Hematopoietic multipotent progenitor cell (in vitro differentiated cells): Measurements from ENCODE around the gene TMEM225B. TPM values are rescaled to one million over a fixed set of nuclear protein-coding genes. Genes with fewer than 3 reads are reported as not detected.
A peak's percentile ranks its signal among the peaks of the same experiment; 100 is the strongest.
"Not testable (repeated sequence)": the region's sequence is repeated elsewhere in the genome, so short reads cannot be mapped to it uniquely, and the experiment has no call there.

ENCODE experiments used
- DNase-seq, 3 donors: peaks; one replicate each; pipeline ENCODE4 v3.0.0-alpha.2; 2011 to 2015; ENCODE audit warnings: low read depth in 2 of 3, low spot score in 2 of 3
- total RNA-seq: library from RNA; depleted of rRNA; stranded (reverse); fragments of >200 nt; gene quantifications from one replicate; pipeline ENCODE4 v1.2.3, GENCODE V29; 2012

Gene TMEM225B
- total RNA-seq, 1 donor, result 0.54 TPM

DNA sequence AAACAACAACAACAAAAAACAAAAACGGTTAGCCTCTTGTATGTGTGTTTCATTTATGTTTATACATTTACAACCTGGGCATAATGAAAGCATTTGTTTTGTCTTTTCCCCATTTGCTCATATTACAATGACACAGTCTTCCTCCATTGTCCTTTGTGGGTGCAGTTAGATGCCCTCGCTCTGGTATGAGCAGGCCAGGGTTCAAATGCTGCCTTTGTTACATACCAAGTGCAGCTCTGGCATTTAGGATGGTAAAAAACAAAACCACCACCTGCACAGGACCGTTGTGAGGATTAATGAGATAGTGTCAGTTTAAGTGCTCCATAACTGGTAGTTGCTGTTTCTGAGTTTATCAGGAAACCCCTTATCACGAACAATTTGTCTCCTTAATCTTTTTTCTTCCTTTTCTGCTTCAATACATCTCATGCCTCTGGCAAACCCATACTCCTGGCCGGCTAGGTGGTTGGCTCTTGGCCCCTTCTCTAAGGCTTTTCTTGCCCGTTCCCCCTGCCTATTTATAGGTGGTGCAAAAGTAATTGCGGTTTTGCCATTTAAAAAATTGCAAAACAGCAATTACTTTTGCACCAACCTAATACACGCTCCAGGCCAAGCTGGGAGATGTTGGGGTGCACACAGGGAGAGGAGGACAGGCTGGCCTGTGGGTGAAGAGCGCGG lies 18.6 kb upstream of the TMEM225B start:
- DNase-seq, result peak in 1 of 3 donors; percentile 18

DNA sequence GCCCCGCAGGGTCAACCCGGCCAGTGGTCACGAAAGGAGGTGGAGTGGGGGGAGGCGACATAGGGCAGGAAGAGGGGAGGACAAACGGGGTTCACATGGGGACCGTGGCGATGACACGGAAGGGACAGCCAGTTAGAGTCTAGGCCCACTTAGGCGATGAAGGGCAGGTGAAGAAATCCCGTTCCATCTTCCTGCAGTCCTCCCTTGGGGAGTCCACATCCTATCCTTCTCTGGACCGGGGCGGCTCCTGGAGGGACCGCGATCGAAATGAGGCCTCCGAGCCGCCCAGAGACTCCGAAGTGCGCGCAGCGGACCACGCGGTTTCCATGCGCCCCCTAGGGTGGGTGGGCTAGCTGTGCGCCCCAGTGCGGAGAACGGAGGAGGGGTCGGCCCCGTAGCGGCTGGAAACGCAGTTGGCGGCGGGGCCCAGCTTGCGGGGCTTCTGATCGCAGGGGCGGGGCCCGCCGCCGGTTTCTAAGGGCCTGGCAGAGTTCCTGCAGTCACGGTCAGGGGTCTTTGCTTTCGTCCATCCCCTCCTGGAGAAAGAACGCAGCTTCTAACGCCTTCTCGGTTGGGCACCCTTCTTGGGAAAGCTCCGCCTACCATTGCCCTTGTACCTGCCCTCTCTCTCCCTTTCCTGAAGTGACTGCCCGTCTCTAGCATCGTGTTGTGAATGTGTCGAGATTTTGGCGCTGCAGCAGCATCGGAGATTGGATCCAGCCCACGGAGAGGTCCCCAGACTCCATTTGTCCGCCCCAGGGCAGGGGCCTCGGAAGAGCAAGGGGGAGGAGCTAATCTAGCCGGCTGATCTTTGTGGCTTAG lies 17.9 kb upstream of the TMEM225B start:
- DNase-seq, result peak in 2 of 3 donors; percentile 70 to 71

DNA sequence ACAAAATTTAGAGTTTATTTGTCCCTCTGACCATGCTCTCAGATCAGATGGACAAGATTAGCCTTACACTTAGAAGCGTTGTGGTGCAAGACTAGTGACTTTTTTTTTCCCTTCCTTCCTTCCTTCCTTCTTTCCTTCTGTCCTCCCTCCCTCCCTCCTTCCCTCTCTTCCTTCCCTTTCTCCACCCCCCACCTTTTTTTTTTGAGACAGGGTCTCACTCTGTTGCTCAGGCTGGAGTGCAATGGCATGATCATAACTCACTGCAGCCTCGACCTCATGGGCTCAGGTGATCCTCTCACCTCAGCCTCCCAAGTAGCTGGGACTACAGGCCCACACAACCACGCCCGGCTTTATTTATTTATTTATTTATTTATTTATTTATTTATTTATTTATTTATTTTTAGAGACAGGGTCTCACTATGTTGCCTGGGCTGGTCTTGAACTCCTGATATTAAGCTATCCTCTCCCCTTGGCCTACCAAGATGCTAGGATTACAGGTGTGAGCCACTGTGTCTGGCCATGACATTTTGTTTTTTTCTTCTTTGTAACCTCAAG lies 17.2 kb upstream of the TMEM225B start:
- DNase-seq, result not testable (repeated sequence)

DNA sequence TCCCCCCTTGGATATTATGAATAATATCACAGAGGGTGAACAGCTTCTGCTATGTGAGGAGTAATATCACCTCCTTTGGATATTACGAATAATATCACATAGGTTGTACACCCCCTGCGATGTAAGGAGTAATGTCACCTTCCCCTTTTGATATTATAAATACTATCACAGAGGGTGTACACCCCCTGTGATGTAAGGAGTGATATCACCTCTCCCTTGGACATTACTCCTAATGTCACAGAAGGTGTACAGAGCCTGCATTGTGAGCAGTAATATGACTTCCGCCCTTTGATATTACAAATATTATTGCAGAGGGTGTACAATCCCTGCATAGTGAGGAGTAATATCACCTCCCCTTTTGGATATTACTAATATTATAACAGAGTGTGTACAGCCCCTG lies 9.2 kb upstream of the TMEM225B start:
- DNase-seq, result no peak

DNA sequence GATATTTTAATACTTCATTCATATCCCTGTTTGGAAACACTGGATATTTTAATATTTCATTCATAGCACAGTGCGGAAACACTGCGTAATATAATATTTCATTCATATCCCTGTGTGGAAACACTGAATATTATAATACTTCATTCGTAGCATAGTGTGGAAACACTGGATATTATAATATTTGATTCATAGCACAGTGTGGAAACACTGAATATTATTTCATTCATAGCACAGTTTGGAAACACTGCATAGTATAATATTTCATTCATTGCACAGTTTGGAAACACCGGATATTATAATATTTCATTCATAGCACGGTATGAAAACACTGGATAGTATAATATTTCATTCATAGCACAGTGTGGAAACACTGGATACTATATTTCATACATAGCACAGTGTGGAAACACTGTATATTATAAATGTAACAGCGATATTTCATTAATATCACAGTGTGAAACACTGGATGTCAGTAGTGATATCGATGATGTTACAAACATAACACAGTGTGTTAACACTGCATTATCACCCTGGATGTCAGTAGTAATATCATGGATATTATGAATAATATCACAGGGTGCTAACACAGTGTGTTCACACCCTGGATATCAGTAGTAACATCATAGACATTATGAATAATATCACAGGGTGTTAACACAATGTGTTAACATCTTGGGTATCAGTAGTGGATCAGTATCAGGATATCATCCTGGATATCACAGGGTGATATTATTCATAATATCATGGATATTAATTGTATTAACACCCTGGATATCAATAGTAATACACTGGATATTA lies 2.9 kb upstream of the TMEM225B start:
- no peak for DNase-seq

DNA sequence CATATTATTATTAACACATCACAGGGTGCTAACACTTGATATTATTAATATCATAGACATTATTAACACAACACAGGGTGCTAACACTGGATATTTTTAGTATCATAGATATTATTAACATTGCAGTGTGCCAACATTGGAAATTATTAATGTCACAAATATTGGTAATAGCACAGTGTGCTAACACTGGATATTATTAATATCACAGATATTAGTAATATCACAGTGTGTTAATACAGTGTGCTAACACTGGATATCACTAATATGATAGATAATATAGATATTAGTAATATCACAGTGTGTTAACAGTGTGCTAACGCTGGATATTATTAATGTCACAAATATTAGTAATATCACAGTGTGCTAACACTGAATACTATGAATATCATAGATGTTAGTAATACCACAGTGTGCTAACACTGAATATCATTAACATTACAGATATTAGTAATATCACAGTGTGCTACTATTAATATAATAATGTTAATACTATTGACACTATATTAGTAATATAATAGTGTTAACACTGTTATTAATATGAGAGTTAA lies 1.6 kb upstream of the TMEM225B start:
- no peak for DNase-seq

DNA sequence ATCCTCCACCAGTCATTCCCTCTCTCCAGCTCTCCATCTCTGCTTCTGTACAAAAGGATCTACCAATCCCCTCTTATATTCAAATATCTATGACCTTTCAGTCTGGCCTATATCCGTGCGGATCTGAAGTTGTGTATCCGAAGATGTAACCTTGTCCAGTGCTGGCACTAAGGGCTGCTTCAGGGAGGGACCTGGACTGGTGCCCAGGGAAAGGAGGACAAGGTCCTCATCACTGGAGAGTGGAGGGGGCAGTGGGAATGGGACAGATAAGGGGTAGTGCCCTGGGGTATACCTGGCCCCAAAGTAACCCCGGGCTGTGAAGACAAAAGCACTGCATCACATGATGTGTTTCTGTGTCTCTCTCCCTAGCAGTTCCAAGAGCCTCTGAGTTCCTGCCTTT lies 1.8 kb downstream of the TMEM225B start:
- no peak for DNase-seq

DNA sequence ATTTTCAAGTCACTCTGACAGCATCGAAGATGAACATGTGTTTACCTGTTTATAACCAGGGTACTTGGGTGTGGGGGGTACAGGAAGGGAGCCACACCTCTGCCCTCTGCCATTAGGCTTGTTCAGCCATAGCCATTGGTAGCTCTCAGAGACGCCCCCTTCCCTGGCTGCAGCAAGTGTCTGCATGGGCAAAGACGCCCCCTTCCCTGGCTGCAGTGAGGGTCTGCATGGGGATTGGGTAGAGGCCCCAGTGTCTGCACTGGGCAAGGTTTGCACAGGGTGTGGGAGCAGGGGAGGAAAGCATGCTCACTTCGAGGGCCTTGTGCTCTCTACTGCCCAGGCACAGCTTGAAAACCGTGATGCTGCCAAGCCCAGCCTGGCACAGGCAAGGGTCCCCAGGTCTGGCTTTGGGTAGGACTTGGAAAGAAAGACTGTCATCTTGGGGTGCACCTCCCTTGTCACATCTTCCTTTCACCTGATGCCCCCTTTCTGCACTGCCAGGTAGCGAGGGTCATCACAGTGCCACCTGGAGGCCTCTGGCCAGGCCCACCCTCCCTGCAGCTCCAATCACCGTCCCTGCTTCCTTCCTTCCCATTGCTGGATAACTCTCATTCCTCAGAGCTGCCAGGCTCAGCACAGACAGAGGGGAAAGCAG lies 3.7 kb downstream of the TMEM225B start:
- no peak for DNase-seq

DNA sequence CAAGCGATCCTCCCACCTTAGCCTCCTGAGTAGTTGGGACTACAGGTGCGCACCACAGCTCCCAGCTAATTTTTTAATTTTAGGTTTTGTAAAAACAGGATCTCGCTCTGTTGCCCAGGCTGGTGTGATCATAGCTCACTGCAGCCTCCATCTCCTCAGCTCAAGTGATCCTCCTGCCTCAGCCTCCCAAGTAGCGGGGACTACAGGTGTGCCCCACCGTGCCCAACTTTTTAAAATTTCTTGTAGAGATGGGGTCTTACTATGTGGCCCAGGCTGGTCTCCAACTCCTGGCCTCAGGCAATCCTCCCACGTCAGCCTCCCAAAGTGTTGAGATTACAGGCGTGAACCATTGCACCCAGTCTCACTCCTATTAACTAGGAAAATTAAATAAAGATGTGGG lies 7.5 kb downstream of the TMEM225B start:
- no peak for DNase-seq

DNA sequence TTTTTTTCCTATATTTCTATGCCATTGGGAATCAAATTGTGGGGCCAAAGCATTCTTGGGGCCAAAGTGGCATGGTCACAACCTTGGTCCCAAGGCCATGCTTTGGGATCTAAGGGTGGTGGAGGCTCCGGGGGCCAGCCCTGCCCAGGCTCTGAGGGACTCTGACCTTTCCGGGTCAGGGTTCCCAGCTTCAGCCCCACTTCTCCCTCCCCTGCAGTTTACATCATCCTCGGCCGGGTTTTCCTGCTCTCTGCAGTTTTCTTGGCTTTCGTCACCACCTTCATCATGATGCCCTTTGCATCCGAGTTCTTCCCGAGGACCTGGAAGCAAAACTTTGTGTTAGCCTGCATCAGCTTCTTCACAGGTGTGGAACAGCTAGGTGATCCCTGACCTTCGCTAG lies 8.5 kb downstream of the TMEM225B start:
- no peak for DNase-seq

DNA sequence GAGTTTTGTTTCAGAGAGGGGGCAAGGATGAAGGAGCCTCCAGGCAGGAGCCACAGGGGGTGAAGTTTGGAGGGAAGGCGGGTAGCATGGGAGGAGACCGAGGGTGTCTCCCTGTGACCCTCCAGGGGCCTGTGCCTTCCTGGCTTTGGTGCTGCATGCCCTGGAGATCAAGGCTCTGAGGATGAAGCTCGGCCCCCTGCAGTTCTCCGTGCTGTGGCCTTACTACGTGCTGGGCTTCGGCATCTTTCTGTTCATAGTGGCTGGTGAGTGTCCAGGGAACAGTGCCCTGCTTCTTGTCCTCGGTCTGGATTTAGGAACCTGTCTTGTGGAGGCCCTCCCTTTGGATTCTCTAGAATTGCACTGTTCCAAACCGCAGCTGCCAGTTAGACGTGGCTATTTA lies 9.5 kb downstream of the TMEM225B start:
- DNase-seq, result no peak

DNA sequence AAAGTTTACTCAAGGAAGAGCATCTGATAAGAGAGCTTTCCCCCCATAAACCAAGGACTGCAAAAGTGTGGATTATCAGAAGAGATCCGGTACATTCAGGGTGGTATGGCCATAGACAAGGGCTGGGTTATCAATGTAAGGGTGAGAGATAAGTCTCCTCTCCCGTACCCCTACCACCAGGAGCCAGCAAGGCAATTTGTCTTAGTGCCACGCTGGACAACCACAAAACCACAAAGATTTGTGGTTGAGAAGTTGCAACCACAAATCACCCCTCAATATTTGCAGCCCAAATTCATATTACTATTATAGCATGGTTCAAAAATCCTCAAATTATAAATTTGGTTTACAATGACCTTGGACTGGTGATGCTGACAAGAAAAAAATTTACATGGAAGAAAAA lies 16.4 kb downstream of the TMEM225B start:
- DNase-seq, result no peak

DNA sequence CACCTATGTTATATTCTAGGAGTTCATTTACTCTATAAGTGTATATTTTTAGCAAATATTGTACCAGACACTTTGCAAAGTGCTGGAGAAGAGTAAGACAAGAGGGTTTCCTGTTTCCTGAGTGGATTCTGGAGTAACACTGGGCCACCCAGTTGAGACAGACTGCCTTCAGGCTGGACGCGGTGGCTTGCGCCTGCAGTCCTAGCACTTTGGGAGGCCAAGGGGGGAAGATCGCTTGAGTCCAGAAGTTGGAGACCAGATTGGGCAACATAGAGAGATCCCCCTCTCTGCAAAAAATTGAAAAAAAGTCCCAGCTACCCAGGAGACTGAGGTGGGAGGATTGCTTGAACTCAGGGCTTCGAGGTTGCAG lies 17.9 kb downstream of the TMEM225B start:
- no peak for DNase-seq

DNA sequence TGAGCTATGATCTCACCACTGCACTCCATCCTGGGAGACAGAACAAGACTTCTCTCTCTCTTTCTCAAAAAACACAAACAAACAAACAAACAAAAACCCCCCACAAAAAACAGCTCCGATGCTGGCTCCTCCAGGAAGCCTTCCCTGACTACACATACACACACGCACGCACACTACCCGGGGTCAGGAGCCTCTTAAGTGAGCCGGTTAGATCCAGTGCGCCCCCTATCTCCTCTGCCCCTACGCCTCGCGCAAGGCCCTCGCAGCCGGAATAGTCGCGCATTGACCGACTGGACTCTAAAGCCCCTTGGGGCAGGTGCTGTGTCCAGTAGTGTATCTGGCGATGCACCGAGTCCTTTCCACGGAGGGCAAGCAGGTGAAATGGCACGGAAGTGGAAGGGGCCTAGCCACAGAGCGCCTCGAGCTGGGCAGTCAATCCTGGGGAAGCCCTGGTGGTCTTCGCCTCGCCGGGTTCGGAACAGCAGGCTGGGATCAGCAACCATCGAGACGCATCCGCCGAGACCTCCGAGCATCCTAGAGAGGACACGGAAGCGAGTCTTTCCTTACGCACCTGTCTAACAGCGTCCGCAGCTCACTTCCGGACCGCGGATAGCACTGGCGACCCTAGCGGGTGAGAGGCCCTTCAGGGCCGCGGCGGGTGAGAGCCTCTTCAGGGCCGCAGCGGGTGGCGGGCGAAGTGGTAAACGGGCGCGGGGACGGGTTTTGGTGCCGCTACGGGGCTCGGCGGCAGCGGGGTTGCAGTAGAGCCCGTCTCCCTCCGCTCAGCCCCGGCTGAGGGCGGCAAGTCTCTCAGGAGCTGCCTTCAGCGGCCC lies 18.5 kb downstream of the TMEM225B start, which contains the start of gene ZSCAN25:
Gene ZSCAN25, plus strand, starts transcription at position 588 of the 833 bp plus-strand sequence. CDS start 2,661 bp downstream, outside the sequence.
- peak; percentile 72 to 94 (median 89) for DNase-seq

DNA sequence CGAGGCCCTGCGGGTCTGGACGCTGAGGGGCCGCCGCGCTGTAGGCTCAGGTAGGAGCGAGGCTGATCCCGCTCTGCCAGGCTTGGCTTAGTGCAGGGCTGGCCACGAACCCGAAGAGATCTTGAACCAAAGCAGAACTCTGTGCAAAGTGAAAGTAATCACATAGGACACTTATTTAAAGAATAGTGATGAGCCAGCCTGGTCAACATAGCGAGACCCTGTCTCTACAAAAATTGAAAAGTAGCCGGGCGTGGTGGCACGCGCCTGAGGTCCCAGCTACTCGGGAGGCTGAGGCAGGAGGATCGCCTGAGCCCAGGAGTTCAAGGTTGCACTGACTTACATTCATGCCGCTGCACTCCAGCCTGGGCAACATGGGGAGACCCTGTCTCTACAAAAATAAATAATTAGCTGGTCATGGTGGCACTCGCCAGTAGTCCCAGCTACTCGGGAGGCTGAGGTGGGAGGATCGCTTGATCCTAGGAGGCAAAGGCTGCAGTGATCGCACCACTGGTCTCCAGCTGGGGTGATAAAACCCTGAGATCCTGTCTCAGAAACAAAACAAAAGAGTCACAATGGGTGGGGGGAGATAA lies 19.2 kb downstream of the TMEM225B start:
- no peak for DNase-seq

DNA sequence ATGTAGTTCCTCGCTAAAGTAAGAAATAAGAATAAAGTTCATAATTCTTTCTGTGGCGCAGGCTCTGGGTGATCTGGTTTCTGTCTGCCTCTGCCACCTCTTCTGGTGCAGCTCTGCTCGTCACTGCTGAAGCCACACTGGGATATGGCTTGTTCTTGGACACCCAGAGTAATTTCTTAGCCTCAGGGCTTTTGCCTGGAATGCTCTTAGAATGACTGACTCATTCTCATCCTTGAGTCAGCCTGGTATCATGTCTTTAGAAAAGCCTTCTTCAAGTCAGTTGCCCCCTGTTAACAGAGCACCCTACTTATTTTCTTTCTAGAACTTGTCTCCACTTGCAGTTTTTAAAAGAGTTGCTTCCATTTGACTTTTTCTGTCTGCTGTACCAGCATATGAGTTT lies 20.7 kb downstream of the TMEM225B start:
- DNase-seq, result no peak

DNA sequence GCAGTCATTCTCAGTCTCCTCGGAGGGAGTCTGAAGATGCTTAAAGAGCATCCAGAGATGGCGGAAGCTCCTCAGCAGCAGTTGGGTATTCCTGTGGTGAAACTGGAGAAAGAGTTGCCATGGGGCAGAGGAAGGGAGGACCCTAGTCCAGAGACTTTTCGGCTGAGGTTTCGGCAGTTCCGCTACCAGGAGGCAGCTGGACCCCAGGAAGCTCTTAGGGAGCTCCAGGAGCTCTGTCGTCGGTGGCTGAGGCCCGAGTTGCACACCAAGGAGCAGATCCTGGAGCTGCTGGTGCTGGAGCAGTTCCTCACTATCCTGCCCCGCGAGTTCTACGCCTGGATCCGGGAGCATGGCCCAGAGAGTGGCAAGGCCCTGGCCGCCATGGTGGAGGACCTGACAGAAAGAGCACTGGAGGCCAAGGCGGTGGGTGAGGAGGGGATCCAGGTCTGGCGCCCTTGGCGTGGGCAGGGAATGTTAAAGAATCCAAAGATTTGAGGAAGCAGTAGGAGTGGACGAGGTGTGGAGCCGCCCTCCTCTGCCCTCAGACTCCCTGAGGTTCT lies 21.6 kb downstream of the TMEM225B start:
- DNase-seq, result no peak

DNA sequence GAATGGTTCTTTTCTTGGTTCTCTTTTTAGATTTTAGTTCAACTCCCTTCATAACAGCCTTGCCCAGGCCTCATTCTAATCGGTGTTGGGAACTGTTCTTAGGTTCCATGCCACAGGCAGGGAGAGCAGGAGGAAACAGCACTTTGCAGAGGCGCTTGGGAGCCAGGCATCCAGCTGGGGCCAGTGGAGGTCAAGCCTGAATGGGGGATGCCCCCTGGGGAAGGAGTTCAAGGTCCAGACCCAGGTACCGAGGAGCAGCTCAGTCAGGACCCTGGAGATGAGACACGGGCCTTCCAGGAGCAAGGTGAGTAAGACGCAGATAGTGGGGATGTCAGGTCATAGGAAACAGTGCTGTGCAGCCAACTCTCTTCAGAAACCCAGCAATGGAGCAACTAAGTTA lies 23.2 kb downstream of the TMEM225B start:
- DNase-seq, result no peak

DNA sequence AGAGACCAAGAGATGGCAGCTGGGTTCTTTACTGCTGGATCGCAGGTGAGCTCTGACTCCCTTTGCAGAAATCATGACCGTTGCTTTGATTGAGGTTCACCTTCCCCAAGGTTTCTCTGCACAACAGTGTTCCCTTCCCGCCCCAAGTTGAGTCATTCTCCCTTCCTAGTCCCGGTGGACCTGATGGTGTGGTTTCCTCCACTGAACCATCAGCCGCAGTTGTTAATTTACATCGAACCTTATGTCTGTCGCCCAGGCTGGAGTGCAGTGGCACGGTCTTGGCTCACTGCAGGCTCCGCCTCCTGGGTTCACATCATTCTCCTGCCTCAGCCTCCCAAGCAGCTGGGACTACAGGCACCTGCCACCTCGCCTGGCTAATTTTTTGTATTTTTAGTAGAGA lies 24.5 kb downstream of the TMEM225B start:
- DNase-seq, result no peak
